Measurements from ENCODE around the gene UBR3. TPM values are rescaled to one million over a fixed set of nuclear protein-coding genes. Genes with fewer than 3 reads are reported as not detected.
"Not testable (repeated sequence)": the region's sequence is repeated elsewhere in the genome, so short reads cannot be mapped to it uniquely, and the experiment has no call there.

UBR3 gene
- total RNA-seq, 1 experiment from 2014 or later, result 20.9 TPM

DNA sequence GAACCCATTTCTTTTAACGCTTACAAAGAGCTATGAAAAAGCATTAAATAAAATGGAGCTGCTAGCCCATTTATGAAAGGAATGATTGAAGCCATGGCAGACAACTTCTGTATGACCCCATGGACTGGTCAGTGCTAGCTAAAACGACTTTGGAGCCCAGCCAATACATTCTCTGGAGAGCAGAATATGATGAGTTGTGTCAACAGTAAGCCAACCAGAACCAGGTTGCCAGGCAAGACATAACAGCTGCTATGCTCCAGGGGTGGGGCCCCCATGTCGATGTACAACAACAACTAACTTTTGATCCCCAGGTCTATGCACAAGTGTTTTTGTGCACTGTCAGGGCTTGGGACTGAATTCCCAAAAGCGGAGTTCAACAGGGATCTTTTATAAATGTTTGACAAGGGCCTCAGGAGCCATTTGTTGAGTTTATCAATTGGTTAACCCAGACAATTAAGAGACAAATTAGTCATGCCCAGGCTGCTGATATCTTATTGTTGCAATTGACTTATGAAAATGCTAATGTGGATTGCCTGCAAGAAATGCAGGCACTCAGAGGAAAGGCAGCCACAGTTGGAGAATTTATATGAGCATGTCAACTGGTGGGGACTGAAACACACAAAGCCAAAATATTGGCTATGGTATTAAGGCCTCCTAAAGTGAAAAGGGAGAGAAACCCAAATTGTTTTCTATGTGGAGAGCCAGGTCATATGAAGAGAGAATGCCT, 286.1 kb downstream of the UBR3 start:
- no peak for DNase-seq (ENCODE audit: low read depth)

DNA sequence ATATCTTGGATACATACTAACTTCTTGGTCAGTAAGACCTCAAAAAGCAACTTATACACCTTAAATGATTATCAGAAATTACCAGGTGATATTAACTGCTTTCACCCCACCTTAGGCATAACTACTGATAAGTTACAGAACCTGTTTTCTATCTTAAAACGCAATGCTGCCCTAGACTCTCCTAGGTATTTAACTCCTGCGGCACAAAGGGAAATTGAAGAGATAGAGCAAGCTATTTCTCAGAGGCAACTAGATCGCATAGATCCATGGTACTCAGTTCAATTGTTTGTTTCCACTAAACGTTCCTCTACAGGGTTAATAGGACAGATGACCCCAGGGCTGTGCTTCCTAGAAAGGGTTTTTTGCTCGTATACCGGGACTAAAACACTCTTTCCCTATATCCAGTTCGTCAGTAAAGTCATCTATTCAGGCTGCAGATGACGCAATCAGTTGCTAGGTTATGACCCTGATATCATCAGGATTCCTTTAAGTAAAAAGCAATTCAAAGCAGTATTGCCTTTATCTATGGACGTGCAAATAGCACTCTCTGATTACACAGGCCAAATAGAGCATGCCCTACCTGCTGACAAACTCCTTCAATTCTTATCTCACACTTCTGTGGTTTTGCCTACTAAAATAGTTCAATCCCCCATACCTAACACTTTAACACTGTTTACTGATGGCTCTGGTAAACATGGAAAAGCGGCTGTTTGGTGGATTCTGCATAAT, 288.4 kb downstream of the UBR3 start:
- DNase-seq (ENCODE audit: low read depth), result no peak

DNA sequence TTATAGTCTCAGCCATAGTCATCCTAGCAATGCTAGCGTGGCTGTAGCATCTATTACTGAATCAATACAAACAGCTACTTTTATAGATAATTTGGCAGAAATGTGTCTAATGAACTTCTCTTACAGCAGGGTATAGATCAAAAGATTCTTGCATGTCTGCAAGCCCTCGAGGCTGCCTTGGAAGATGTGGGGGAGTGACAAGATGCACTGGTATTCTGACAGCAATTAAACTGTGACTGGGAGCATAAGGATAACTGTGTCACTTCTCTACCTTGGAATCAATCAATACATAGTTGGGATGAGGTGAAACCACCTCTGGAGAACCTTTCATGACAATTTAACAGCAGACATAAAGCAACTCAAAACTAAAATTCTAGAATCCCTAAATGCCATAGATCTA, 291.4 kb downstream of the UBR3 start:
- no peak for DNase-seq (ENCODE audit: low read depth)

DNA sequence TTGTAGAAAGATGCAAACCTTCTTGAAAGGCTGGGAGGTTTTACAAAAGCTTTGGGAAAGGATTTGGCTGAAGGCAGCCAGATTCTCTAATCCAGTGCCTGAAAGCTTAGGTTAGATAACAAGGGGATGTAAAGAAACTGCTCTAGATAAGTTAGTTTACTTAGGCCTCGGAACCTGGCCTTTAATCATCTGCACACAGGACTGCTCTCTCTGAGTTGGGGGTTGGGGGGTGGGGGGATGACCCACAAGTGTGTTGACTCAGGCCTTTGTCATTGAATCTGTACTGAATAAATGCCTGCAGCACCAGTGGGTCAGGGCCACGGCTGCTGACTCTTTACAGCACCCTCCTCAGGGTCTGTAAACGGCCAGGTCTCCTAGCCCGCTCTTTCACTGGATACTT, 292.1 kb downstream of the UBR3 start:
- DNase-seq (ENCODE audit: low read depth), result not testable (repeated sequence)

DNA sequence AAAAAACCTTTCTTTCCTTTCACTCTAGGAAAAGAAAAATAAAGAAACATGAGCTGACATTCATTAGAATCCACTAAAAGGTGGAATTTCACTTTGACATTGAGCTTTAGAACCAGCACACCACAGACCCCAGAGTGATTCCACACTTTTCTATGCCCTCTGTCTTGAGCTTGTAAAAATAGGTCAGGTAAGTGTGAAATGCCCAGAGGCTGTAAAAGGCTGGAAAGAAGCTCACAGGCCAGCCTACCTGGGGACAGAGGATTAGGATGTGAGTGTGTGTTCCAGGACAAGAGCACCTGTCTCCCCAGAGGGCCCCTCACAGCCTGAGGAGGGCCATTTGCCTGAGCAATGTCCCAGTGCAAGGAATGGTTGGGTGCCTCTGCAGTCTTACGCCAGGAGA, 294.4 kb downstream of the UBR3 start:
- no peak for DNase-seq (ENCODE audit: low read depth)

DNA sequence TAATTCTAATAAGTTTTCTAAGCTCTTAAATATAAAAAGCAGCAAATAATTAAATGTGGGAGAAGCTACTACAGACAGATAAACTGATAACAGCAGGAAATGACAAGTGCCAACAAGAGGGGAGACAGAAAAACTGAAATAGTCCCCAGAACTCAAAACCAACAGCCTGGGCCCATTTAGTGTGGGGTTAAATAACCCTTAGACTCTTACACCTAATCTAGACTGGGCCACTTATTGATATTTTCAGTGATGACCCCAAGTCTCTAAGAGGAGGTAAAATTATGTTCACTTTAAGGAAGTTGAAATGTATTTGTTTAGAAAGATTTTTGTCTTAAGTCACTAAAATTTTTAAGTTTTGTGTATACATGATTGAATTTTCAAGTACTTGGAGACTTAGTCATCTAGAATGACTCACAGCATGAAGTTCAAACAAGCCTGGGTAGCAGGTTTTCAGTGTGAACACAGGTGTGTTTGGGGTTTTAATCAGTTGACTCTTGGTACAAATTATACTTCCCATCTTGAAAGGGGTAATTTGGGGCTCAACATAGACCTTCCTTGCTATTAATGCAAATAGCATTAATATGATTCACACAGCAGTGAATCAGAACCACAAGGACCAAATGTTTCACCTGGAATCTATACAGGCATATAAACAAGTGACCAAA, 295.8 kb downstream of the UBR3 start:
- DNase-seq (ENCODE audit: low read depth), result no peak

DNA sequence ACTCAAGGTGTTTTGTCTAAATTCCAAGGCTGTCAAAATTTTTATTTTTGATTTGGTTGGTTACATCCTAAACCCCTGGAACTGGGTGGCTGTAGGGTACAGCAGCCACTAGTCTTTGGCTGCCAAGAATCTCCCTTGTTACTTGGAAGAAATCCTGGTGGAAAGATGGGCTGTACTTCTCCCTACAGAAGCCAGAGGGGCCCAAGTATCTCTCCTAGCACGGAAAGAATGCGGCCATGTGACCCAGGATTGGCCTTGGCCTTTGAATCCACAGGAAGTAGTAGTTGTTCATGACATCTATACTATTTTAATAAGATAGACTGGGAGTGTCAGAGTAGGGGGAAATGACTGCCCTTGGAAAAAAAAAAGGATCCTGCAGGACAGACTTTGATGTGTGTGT, 296.3 kb downstream of the UBR3 start:
- no peak for DNase-seq (ENCODE audit: low read depth)

DNA sequence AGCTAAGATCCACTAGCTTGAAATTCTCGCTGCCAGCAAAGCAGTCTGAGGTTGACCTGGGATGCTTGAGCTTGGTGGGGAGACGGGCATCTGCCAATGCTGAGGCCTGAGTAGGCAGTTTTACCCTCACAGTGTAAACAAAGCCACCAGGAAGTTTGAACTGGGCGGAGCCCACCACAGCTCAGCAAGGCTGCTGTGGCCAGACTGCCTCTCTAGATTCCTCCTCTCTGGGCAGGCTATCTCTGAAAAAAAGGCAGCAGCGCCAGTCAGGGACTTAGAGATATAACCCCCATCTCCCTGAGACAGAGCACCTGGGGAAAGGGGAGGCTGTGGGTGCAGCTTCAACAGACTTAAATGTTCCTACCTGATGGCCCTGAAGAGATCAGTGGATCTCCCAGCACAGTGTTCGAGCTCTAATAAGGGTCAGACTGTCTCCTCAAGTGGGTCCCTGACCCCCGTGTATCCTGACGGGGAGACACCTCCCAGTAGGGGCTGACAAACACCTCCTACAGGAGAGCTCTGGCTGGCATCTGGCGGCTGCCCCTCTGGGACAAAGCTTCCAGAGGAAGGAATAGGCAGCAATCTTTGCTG, 299.0 kb downstream of the UBR3 start:
- not testable (repeated sequence) for DNase-seq (ENCODE audit: low read depth)

Other genes with a start within 250 kb of the UBR3 start
- 20.4 and 25.4 TPM in 2 replicates for gene PPIG, start 243.1 kb upstream of the UBR3 start, total RNA-seq (2014; rRNA removed; shearing (Covaris generic))
- gene CFAP210, start 133.0 kb upstream of the UBR3 start, total RNA-seq (2014; rRNA removed; shearing (Covaris generic)), result not detected in 2 replicates
- 2.5 and 6.5 TPM in 2 replicates for gene PHOSPHO2, start 133.0 kb upstream of the UBR3 start, total RNA-seq (2014; rRNA removed; shearing (Covaris generic))
- gene KLHL23, start 93.6 kb upstream of the UBR3 start, total RNA-seq (2014; rRNA removed; shearing (Covaris generic)), result 6.0 and 8.9 TPM in 2 replicates
- gene SSB, start 28.6 kb upstream of the UBR3 start, total RNA-seq (2014; rRNA removed; shearing (Covaris generic)), result 127 and 164 TPM in 2 replicates
- gene METTL5, start 2.5 kb upstream of the UBR3 start, total RNA-seq (2014; rRNA removed; shearing (Covaris generic)), result 124 and 133 TPM in 2 replicates